ENCODE results near the gene DDX52. TPM values are rescaled to one million over a fixed set of nuclear protein-coding genes. Genes with fewer than 3 reads are reported as not detected.

DDX52 gene
- total RNA-seq, 1 donor from 2014 or later: 29.5 TPM

- DNase-seq (ENCODE audit: low read depth): no peak
These were observed 58.2 kb downstream of the DDX52 start for GRCh38 chr17:37585066-37585465.

- DNase-seq (ENCODE audit: low read depth): no peak
These were observed 67.0 kb downstream of the DDX52 start for GRCh38 chr17:37576281-37576680.

GRCh38 chr17:37574427-37574826 lies 68.8 kb downstream of the DDX52 start:
- DNase-seq (ENCODE audit: low read depth): no peak

- peak; percentile 15 for DNase-seq (ENCODE audit: low read depth)
These were observed 71.6 kb downstream of the DDX52 start for GRCh38 chr17:37571674-37572073.

- peak; percentile 30 for DNase-seq (ENCODE audit: low read depth)
These were observed 72.6 kb downstream of the DDX52 start for GRCh38 chr17:37570527-37571093.

- no peak for DNase-seq (ENCODE audit: low read depth)
These were observed 74.7 kb downstream of the DDX52 start for GRCh38 chr17:37568350-37569053.

- DNase-seq (ENCODE audit: low read depth): no peak
These were observed 75.7 kb downstream of the DDX52 start for GRCh38 chr17:37567538-37567937.

- DNase-seq (ENCODE audit: low read depth): no peak
These were observed 76.1 kb downstream of the DDX52 start for GRCh38 chr17:37567137-37567536.

GRCh38 chr17:37564252-37564651 lies 79.0 kb downstream of the DDX52 start:
- no peak for DNase-seq (ENCODE audit: low read depth)

- no peak for DNase-seq (ENCODE audit: low read depth)
These were observed 81.1 kb downstream of the DDX52 start for GRCh38 chr17:37562016-37562745.

Small RNA genes lying within 50 kb of the gene (microRNA-seq; reads per million reads assigned to microRNA genes)
- gene MIR378J: not detected

Other genes with a start within 250 kb of the DDX52 start
- gene ACACA, start 236.6 kb downstream of the DDX52 start, total RNA-seq: 33.0 and 45.9 TPM in 2 replicates
- 10.6 and 23.6 TPM in 2 replicates for gene TADA2A, start 236.6 kb downstream of the DDX52 start, total RNA-seq
- gene DUSP14, start 153.6 kb downstream of the DDX52 start, total RNA-seq: 40.4 and 80.2 TPM in 2 replicates
- 9.0 and 12.6 TPM in 2 replicates for gene SYNRG, start 34.0 kb downstream of the DDX52 start, total RNA-seq
- not detected in 2 replicates for gene HNF1B, start 101.6 kb upstream of the DDX52 start, total RNA-seq

Data from myocyte (in vitro differentiated cells).